Stimulated activated CD8-positive, alpha-beta memory T cell treated with anti-CD3 and anti-CD28 coated beads, Interleukin-4, amount 100 ng/mL, for 48 hours (primary cell): ENCODE measurements around the gene MAP7D2.
"Not testable (repeated sequence)": the region's sequence is repeated elsewhere in the genome, so short reads cannot be mapped to it uniquely, and the experiment has no call there.

Source experiments
- DNase-seq: peaks from one replicate; pipeline ENCODE4 v3.0.0-alpha.2; 2020

MAP7D2 gene

GRCh38 chrX:20116577-20117240 is at the start of gene MAP7D2:
Gene MAP7D2, minus strand, starts transcription at chrX:20116907. Its CDS starts 28 bp downstream, at chrX:20116879.
- no peak for DNase-seq

GRCh38 chrX:20162516-20162915 is 45.8 kb upstream of the MAP7D2 start:
- not testable (repeated sequence) for DNase-seq

GRCh38 chrX:20159797-20160385 is 43.2 kb upstream of the MAP7D2 start:
- no peak for DNase-seq

GRCh38 chrX:20151689-20152088 is 35.0 kb upstream of the MAP7D2 start:
- DNase-seq: no peak

- DNase-seq: no peak
Observed at GRCh38 chrX:20149326-20149725, 32.6 kb upstream of the MAP7D2 start.

GRCh38 chrX:20147561-20147960 is 30.9 kb upstream of the MAP7D2 start:
- DNase-seq: no peak

- DNase-seq: no peak
Observed at GRCh38 chrX:20144491-20144890, 27.8 kb upstream of the MAP7D2 start.

GRCh38 chrX:20143561-20143960 is 26.9 kb upstream of the MAP7D2 start:
- DNase-seq: no peak

GRCh38 chrX:20143111-20143510 is 26.4 kb upstream of the MAP7D2 start:
- no peak for DNase-seq

GRCh38 chrX:20141281-20142220 is 24.8 kb upstream of the MAP7D2 start, which contains the start of gene EIF1AX:
Gene EIF1AX, minus strand, starts transcription at chrX:20141838. Its CDS starts 198 bp downstream, at chrX:20141640.
- peak; percentile 94 for DNase-seq

- DNase-seq: no peak
Observed at GRCh38 chrX:20140420-20140819, 23.7 kb upstream of the MAP7D2 start.

GRCh38 chrX:20139966-20140365 is 23.3 kb upstream of the MAP7D2 start:
- no peak for DNase-seq

GRCh38 chrX:20135944-20136343 is 19.2 kb upstream of the MAP7D2 start:
- no peak for DNase-seq

- no peak for DNase-seq
Observed at GRCh38 chrX:20132666-20133065, 16.0 kb upstream of the MAP7D2 start.

- no peak for DNase-seq
Observed at GRCh38 chrX:20130357-20130756, 13.7 kb upstream of the MAP7D2 start.

- no peak for DNase-seq
Observed at GRCh38 chrX:20129547-20129946, 12.8 kb upstream of the MAP7D2 start.

- no peak for DNase-seq
Observed at GRCh38 chrX:20128670-20129069, 12.0 kb upstream of the MAP7D2 start.

- not testable (repeated sequence) for DNase-seq
Observed at GRCh38 chrX:20127440-20127839, 10.7 kb upstream of the MAP7D2 start.

GRCh38 chrX:20126833-20127232 is 10.1 kb upstream of the MAP7D2 start:
- not testable (repeated sequence) for DNase-seq

- DNase-seq: no peak
Observed at GRCh38 chrX:20124964-20125363, 8.3 kb upstream of the MAP7D2 start.

GRCh38 chrX:20118065-20118824 is 1.5 kb upstream of the MAP7D2 start:
- DNase-seq: no peak

GRCh38 chrX:20116087-20116576 is 575 bp downstream of the MAP7D2 start:
- DNase-seq: no peak
